ENCODE data around the gene CNOT3. TPM values are rescaled to one million over a fixed set of nuclear protein-coding genes. Genes with fewer than 3 reads are reported as not detected.

CNOT3 gene
- total and polyA plus RNA-seq, 2 of the 13 experiments (the other 11 are each of a cell fraction or from before 2014, with no cell fraction given): 4.3 to 5.8 TPM

GRCh38 chr19:54189735-54190502, 52.4 kb downstream of the CNOT3 start (continued):
- TF ChIP-seq ZNF274 (CRISPR knock-in tag; IDR thresholded peaks at IDR 0.05) (no peak; the same call in 1 of the 2 replicates), NR2F1 (CRISPR knock-in tag; IDR thresholded peaks at IDR 0.05) (no peak), MXI1 (IDR thresholded peaks at IDR 0.05; ENCODE audit: borderline replicate concordance, low read depth, low read length) (peak; percentile 60; the same call in 1 of the 3 replicates), TOPORS (CRISPR knock-in tag; IDR thresholded peaks at IDR 0.05) (no peak), TRIM22 (IDR thresholded peaks at IDR 0.05) (no peak), ZNF740 (CRISPR knock-in tag; IDR thresholded peaks at IDR 0.05) (0 out of 2 replicates have a peak, but pooled peaks have one; percentile 37), ZSCAN9 (CRISPR knock-in tag; IDR thresholded peaks at IDR 0.05; ENCODE audit: borderline replicate concordance) (no peak), HNRNPLL (IDR thresholded peaks at IDR 0.05; ENCODE audit: low read depth, low read length, poor library complexity, severe bottlenecking) (peak; percentile 88), SRF (IDR thresholded peaks at IDR 0.05; ENCODE audit: low read depth, low read length) (no peak), RFX3 (CRISPR knock-in tag; IDR thresholded peaks at IDR 0.05) (no peak), NFYC (CRISPR knock-in tag; IDR thresholded peaks at IDR 0.05) (peak; percentile 11; the same call in 1 of the 2 replicates), SIX4 (CRISPR knock-in tag; IDR thresholded peaks at IDR 0.05) (no peak), MAF1 (CRISPR knock-in tag; IDR thresholded peaks at IDR 0.05; ENCODE audit: borderline replicate concordance) (no peak), RXRA (CRISPR knock-in tag; IDR thresholded peaks at IDR 0.05) (peak; percentile 29; the same call in 1 of the 2 replicates), RORA (CRISPR knock-in tag; IDR thresholded peaks at IDR 0.05) (no peak), NKX3-1 (CRISPR knock-in tag; IDR thresholded peaks at IDR 0.05) (no peak), TIGD3 (CRISPR knock-in tag; IDR thresholded peaks at IDR 0.05; ENCODE audit: borderline replicate concordance) (no peak), E2F2 (CRISPR knock-in tag; IDR thresholded peaks at IDR 0.05; ENCODE audit: borderline replicate concordance) (no peak), KDM2A (CRISPR knock-in tag; IDR thresholded peaks at IDR 0.05; ENCODE audit: borderline replicate concordance, low read depth) (peak; percentile 16; the same call in 1 of the 2 replicates), ZBTB42 (CRISPR knock-in tag; IDR thresholded peaks at IDR 0.05) (no peak), ZNF317 (CRISPR knock-in tag; IDR thresholded peaks at IDR 0.05) (0 out of 2 replicates have a peak, but pooled peaks have one; percentile 42), JUNB (CRISPR knock-in tag; IDR thresholded peaks at IDR 0.05; ENCODE audit: borderline replicate concordance) (no peak), ZNF629 (CRISPR knock-in tag; conservative IDR thresholded peaks at IDR 0.05) (0 out of 2 replicates have a peak, but pooled peaks have one; percentile 29), SMARCE1 (IDR thresholded peaks at IDR 0.05; ENCODE audit: borderline replicate concordance) (no peak), ZNF570 (CRISPR knock-in tag; IDR thresholded peaks at IDR 0.05; ENCODE audit: borderline replicate concordance) (no peak), ZNF235 (CRISPR knock-in tag; IDR thresholded peaks at IDR 0.05; ENCODE audit: borderline replicate concordance) (no peak), HMG20A (CRISPR knock-in tag; IDR thresholded peaks at IDR 0.05; ENCODE audit: borderline replicate concordance) (no peak), SIN3B (IDR thresholded peaks at IDR 0.05; ENCODE audit: low read length) (no peak)

Measured in HepG2 (cell line).